Endothelial cell of umbilical vein (primary cell): ENCODE data around the gene DPH7. TPM values are rescaled to one million over a fixed set of nuclear protein-coding genes. Genes with fewer than 3 reads are reported as not detected.

Source experiments
- BruUV-seq: library from RNA; stranded (reverse); fragments of 400-500 nt; replicated peaks from 2 replicates; lab custom pipeline; 2021; lab: Mats Ljungman, UMichigan
- CTCF ChIA-PET: fragments of 300-600, 350-600 bp; sonication (Branson Sonifier 250); formaldehyde crosslinking; loops from one replicate; lab custom pipeline; 2021; ENCODE audit warnings: antibody characterized with exemption, inconsistent platforms; lab: Charles Lee
- POLR2A ChIA-PET: fragments of 300-600, 350-600 bp; sonication (Branson Sonifier 250); formaldehyde crosslinking; loops from one replicate; lab custom pipeline; 2021; ENCODE audit warnings: antibody characterized with exemption, inconsistent platforms; lab: Charles Lee
- DNase-seq: peaks from one replicate; pipeline ENCODE4 v3.0.0-alpha.2; 2011; ENCODE audit warnings: low read depth, low spot score
- FAIRE-seq: peaks from 2 replicates; lab custom pipeline; 2011; peaks lifted over from hg19 to GRCh38; lab: Jason Lieb, UNC
- H2AFZ ChIP-seq: 2 replicates; pipeline ENCODE4 v1.6.0; 2012; ENCODE audit warnings: low read depth, low read length, control low read depth, inconsistent platforms
- H3K27ac ChIP-seq: 2 replicates; pipeline ENCODE4 v1.5.1; 2011; ENCODE audit warnings: low read depth, mild to moderate bottlenecking, control low read depth, low read length, moderate library complexity; ENCODE audit not compliant: insufficient read depth
- H3K27me3 ChIP-seq, 2 experiments: 2 replicates each; pipeline versions ENCODE4 v1.6.0 to v1.6.1; 2011; ENCODE audit warnings: low read length in 2 of 2, mixed read lengths in 1 of 2; ENCODE audit not compliant: control insufficient read depth in 2 of 2, insufficient read depth in 2 of 2
- H3K36me3 ChIP-seq, 2 experiments: 2 replicates in 1 of 2; 3 replicates in 1 of 2; pipeline ENCODE4 v1.5.1; 2011; ENCODE audit warnings: low read length in 2 of 2, mild to moderate bottlenecking in 1 of 2, moderate library complexity in 1 of 2; ENCODE audit not compliant: control insufficient read depth in 2 of 2, insufficient read depth in 2 of 2; ENCODE audit errors: extremely low read depth in 1 of 2
- H3K4me1 ChIP-seq: 3 replicates; pipeline ENCODE4 v1.5.1; 2011; ENCODE audit warnings: mild to moderate bottlenecking, low read length; ENCODE audit not compliant: control insufficient read depth, insufficient read depth; ENCODE audit errors: extremely low read depth
- H3K4me2 ChIP-seq: 2 replicates; pipeline ENCODE4 v1.6.1; 2011; ENCODE audit warnings: low read length, control low read depth, mixed read lengths; ENCODE audit not compliant: insufficient read depth
- H3K4me3 ChIP-seq, 3 experiments: fragments of 200-600 bp in 1 of 3; sonication (generic), shearing (Covaris generic) in 1 of 3; replicated peaks in 1 of 3; 2 replicates each; pipeline ENCODE4 v1.5.1; 2011 to 2016; ENCODE audit warnings: control low read depth in 3 of 3, low read length in 3 of 3, mild to moderate bottlenecking in 2 of 3, inconsistent platforms in 1 of 3, low read depth in 1 of 3, moderate library complexity in 1 of 3; ENCODE audit not compliant: insufficient read depth in 1 of 3
- H3K79me2 ChIP-seq: 2 replicates; pipeline ENCODE4 v1.6.0; 2012; ENCODE audit warnings: low read length, inconsistent platforms; ENCODE audit not compliant: control insufficient read depth, insufficient read depth
- H3K9ac ChIP-seq: replicated peaks from 2 replicates; pipeline ENCODE3; 2011; ENCODE audit warnings: low read length, control low read depth; ENCODE audit not compliant: insufficient read depth; ENCODE audit errors: extremely low read depth
- H3K9me1 ChIP-seq: replicated peaks from 3 replicates; pipeline ENCODE4 v1.6.0; 2011; ENCODE audit warnings: mild to moderate bottlenecking, low read length; ENCODE audit not compliant: control insufficient read depth, insufficient read depth; ENCODE audit errors: extremely low read depth
- H3K9me3 ChIP-seq: replicated peaks from 2 replicates; pipeline ENCODE4 v1.5.1; 2012; ENCODE audit warnings: low read length, inconsistent platforms; ENCODE audit not compliant: control insufficient read depth, insufficient read depth
- H4K20me1 ChIP-seq: replicated peaks from 2 replicates; pipeline ENCODE3; 2011; ENCODE audit warnings: mild to moderate bottlenecking, low read length; ENCODE audit not compliant: control insufficient read depth, insufficient read depth; ENCODE audit errors: extremely low read depth
- EZH2 ChIP-seq: IDR thresholded peaks from 2 replicates; pipeline ENCODE4 v1.6.1; 2012; ENCODE audit warnings: borderline replicate concordance, low read depth, mild to moderate bottlenecking, moderate library complexity, low read length, inconsistent platforms; ENCODE audit not compliant: severe bottlenecking
- FOS ChIP-seq: IDR thresholded peaks from 2 replicates; pipeline ENCODE4 v1.6.1; 2011; ENCODE audit warnings: mild to moderate bottlenecking, low read length, moderate library complexity, borderline replicate concordance; ENCODE audit not compliant: insufficient read depth
- GATA2 ChIP-seq: IDR thresholded peaks from 2 replicates; pipeline ENCODE4 v1.7.0; 2011; ENCODE audit warnings: low read depth, mild to moderate bottlenecking, moderate library complexity, mixed read lengths, low read length; ENCODE audit not compliant: insufficient read length, insufficient read depth
- JUN ChIP-seq: IDR thresholded peaks from 2 replicates; pipeline ENCODE4 v1.6.1; 2011; ENCODE audit warnings: borderline replicate concordance, low read depth; ENCODE audit not compliant: insufficient read length, insufficient read depth
- MAX ChIP-seq: IDR thresholded peaks from 2 replicates; pipeline ENCODE4 v1.6.1; 2011; ENCODE audit not compliant: insufficient read depth, insufficient read length
- MYC ChIP-seq: IDR thresholded peaks from one replicate; pipeline ENCODE4 v1.6.1; 2011; ENCODE audit warnings: mild to moderate bottlenecking, low read depth, low read length
- POLR2A ChIP-seq: IDR thresholded peaks from 2 replicates; pipeline ENCODE4 v1.6.1; 2012; ENCODE audit warnings: low read depth, mild to moderate bottlenecking, control low read depth, low read length
- POLR2AphosphoS5 ChIP-seq: IDR thresholded peaks from 2 replicates; pipeline ENCODE4 v1.6.1; 2012; ENCODE audit warnings: low read depth, mild to moderate bottlenecking, control low read depth, low read length, moderate library complexity; ENCODE audit not compliant: insufficient read depth
- dilution Hi-C: fragments of 300-500 bp; cut with MboI; formaldehyde crosslinking; loops from one replicate; pipeline ENCODE4 v1.15.0; 2019; ENCODE audit warnings: low sequenced_read_pairs; ENCODE audit not compliant: extremely low pct_ligation_motif_present
- intact Hi-C: fragments of 100-400 bp; cut with micrococcal nuclease; formaldehyde crosslinking; loops from one replicate; pipeline ENCODE4 v1.10.0; 2022
- polyA plus RNA-seq, 4 experiments: library from polyadenylated mRNA; depleted of rRNA in 3 of 4; stranded (reverse) in 3 of 4; unstranded in 1 of 4; fragments of >200 nt; gene quantifications; 2 replicates each; pipeline versions ENCODE4 v1.2.1 to v1.2.3, GENCODE V29; 2011 to 2012; ENCODE audit warnings: missing spikeins in 1 of 4
- total RNA-seq: library from RNA; stranded (reverse); gene quantifications from 2 replicates; pipeline ENCODE4 v1.2.3, GENCODE V29; 2021
- TF ChIP-seq, protein P1 (sequence below), 2 donors: IDR thresholded peaks; 1 replicate in 1 of 2; 2 replicates in 1 of 2; pipeline ENCODE4 v1.5.1; 2011; ENCODE audit warnings: low read length in 2 of 2, mild to moderate bottlenecking in 2 of 2, moderate library complexity in 2 of 2, control low read depth in 1 of 2, inconsistent platforms in 1 of 2, low read depth in 1 of 2; ENCODE audit not compliant: insufficient read depth in 1 of 2; ENCODE audit errors: extremely low read depth in 1 of 2

DPH7 gene
- total and polyA plus RNA-seq, 2 donors (not counting 3 experiments of a cell fraction or from before 2014, with no cell fraction given), result 41.8 to 43.2 TPM

GRCh38 chr9:137543237-137543963, 35.3 kb downstream of the DPH7 start:
- no peak overlapping the region for H3K4me2 ChIP-seq
- dilution Hi-C loops, result no loop called here
- H2AFZ ChIP-seq, result no peak overlapping the region
- intact Hi-C loops, result no loop called here
- no peaks in the 10 kb centered on the region for H3K9me3 ChIP-seq
- no peaks in the 10 kb centered on the region for H3K36me3 ChIP-seq
- no peak overlapping the region for H3K9ac ChIP-seq
- TF ChIP-seq JUN, result no peak
- no peak for TF ChIP-seq EZH2
- BruUV-seq, result no TSS peak
- H3K27me3 ChIP-seq, result no peaks in the 10 kb centered on the region
- DNase-seq, result no peak
- H3K4me3 ChIP-seq, result no peak overlapping the region
- no peaks in the 10 kb centered on the region for H4K20me1 ChIP-seq
- ChIA-PET POLR2A (no interaction called here), CTCF (interaction anchor here (1.0 kb wide), 1 partner anchor 8 kb away, joined by 3 read pairs; no protein-coding TSS in a partner anchor)
- no peak overlapping the region for H3K27ac ChIP-seq
- no peaks in the 10 kb centered on the region for H3K4me1 ChIP-seq
- FAIRE-seq, result no peak
- H3K79me2 ChIP-seq, result no peaks in the 10 kb centered on the region
- no peaks in the 10 kb centered on the region for H3K9me1 ChIP-seq

GRCh38 chr9:137542486-137542885, 36.2 kb downstream of the DPH7 start:
- Histone ChIP-seq H2AFZ (no peak overlapping the region), H3K36me3 (no peaks in the 10 kb centered on the region), H3K4me2 (no peak overlapping the region), H3K27ac (no peak overlapping the region), H3K4me1 (no peaks in the 10 kb centered on the region), H3K9me1 (no peaks in the 10 kb centered on the region), H3K9ac (no peak overlapping the region), H3K79me2 (no peaks in the 10 kb centered on the region), H3K27me3 (no peaks in the 10 kb centered on the region), H3K9me3 (no peaks in the 10 kb centered on the region), H4K20me1 (no peaks in the 10 kb centered on the region), H3K4me3 (no peak overlapping the region)
- ChIA-PET CTCF (interaction anchor here (1.0 to 1.7 kb wide), 3 partner anchors 7 to 12 kb away, joined by 3 to 7 read pairs (median 5); partner anchors contain the start of gene MRPL41), POLR2A (no interaction called here)
- intact Hi-C loops, result no loop called here
- FAIRE-seq (no peak), DNase-seq (no peak)
- TF ChIP-seq EZH2 (no peak), POLR2A (no peak), MAX (no peak), FOS (no peak), MYC (no peak), POLR2AphosphoS5 (no peak), JUN (no peak), GATA2 (no peak)
- TF ChIP-seq, protein P1, sequence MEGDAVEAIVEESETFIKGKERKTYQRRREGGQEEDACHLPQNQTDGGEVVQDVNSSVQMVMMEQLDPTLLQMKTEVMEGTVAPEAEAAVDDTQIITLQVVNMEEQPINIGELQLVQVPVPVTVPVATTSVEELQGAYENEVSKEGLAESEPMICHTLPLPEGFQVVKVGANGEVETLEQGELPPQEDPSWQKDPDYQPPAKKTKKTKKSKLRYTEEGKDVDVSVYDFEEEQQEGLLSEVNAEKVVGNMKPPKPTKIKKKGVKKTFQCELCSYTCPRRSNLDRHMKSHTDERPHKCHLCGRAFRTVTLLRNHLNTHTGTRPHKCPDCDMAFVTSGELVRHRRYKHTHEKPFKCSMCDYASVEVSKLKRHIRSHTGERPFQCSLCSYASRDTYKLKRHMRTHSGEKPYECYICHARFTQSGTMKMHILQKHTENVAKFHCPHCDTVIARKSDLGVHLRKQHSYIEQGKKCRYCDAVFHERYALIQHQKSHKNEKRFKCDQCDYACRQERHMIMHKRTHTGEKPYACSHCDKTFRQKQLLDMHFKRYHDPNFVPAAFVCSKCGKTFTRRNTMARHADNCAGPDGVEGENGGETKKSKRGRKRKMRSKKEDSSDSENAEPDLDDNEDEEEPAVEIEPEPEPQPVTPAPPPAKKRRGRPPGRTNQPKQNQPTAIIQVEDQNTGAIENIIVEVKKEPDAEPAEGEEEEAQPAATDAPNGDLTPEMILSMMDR (IDR thresholded peaks at IDR 0.05; ENCODE audit: extremely low read depth in 1 of 2, insufficient read depth in 1 of 2, low read depth in 1 of 2, low read length in 2 of 2), result no peak
- BruUV-seq, result no TSS peak
- dilution Hi-C loops, result no loop called here
